WTC11 (cell line): ENCODE results near the gene OR2V2.

Source experiments
- CTCF ChIP-seq: fragments of 200-600 bp; IDR thresholded peaks from 2 replicates; pipeline ENCODE4 v1.8.0; 2022; ENCODE audit warnings: antibody characterized with exemption
- GABPB1 ChIP-seq: sonication (generic); formaldehyde crosslinking; IDR thresholded peaks from 2 replicates; pipeline ENCODE4 v1.8.1; 2023; ENCODE audit warnings: mild to moderate bottlenecking, missing genetic modification reagents
- USF2 ChIP-seq: sonication (generic); formaldehyde crosslinking; IDR thresholded peaks from 2 replicates; pipeline ENCODE4 v1.8.1; 2023; ENCODE audit warnings: mild to moderate bottlenecking, missing genetic modification reagents, moderate library complexity

- TF ChIP-seq CTCF (no peak), USF2 (CRISPR knock-in tag) (no peak), GABPB1 (CRISPR knock-in tag) (no peak)
These were observed 50.8 kb downstream of the OR2V2 start for GRCh38 chr5:181198106-181198685.
